ENCODE results near the gene OR51F1.

- TF ChIP-seq CTCF (IDR thresholded peaks at IDR 0.05; ENCODE audit: low read length) (no peak), EZH2 (IDR thresholded peaks at IDR 0.05; ENCODE audit: borderline replicate concordance, low read length) (no peak)
These were observed 38.7 kb upstream of the OR51F1 start for GRCh38 chr11:4808476-4808875.
